Small intestine (tissue), 7 donors: ENCODE data around the gene CCT3. TPM values are rescaled to one million over a fixed set of nuclear protein-coding genes. Genes with fewer than 3 reads are reported as not detected.

Experiments used
- DNase-seq, 2 donors: peaks; one replicate each; pipeline versions ENCODE4 v3.0.0 to v3.0.0-alpha.2; 2013
- FAIRE-seq: peaks from 2 replicates; lab custom pipeline; 2012; peaks lifted over from hg19 to GRCh38; lab: Jason Lieb, UNC
- H3K27ac ChIP-seq, 3 donors: one replicate each; pipeline ENCODE4 v1.5.1; 2013; ENCODE audit warnings: low read length in 2 of 3, mild to moderate bottlenecking in 2 of 3, control low read depth in 1 of 3, inconsistent platforms in 1 of 3, low read depth in 1 of 3, moderate library complexity in 1 of 3
- H3K27me3 ChIP-seq, 3 donors: one replicate each; pipeline ENCODE4 v1.6.1; 2013; ENCODE audit warnings: low read length in 3 of 3, inconsistent platforms in 1 of 3; ENCODE audit not compliant: control insufficient read depth in 3 of 3, insufficient read depth in 3 of 3
- H3K36me3 ChIP-seq, 3 donors: one replicate each; pipeline ENCODE4 v1.6.1; 2013; ENCODE audit warnings: low read length in 3 of 3, inconsistent platforms in 1 of 3, low read depth in 1 of 3, mild to moderate bottlenecking in 1 of 3, moderate library complexity in 1 of 3; ENCODE audit not compliant: control insufficient read depth in 3 of 3, insufficient read depth in 2 of 3
- H3K4me1 ChIP-seq, 3 donors: one replicate each; pipeline ENCODE4 v1.6.1; 2013; ENCODE audit warnings: low read length in 2 of 3, inconsistent platforms in 1 of 3, low read depth in 1 of 3, mild to moderate bottlenecking in 1 of 3, moderate library complexity in 1 of 3; ENCODE audit not compliant: control insufficient read depth in 3 of 3, insufficient read depth in 2 of 3
- H3K4me3 ChIP-seq, 3 donors: one replicate each; pipeline ENCODE4 v1.5.1; 2013; ENCODE audit warnings: low read length in 3 of 3, control low read depth in 1 of 3, inconsistent platforms in 1 of 3, low read depth in 1 of 3, mild to moderate bottlenecking in 1 of 3, moderate library complexity in 1 of 3
- H3K9me3 ChIP-seq, 2 donors: one replicate each; pipeline ENCODE4 v1.6.1; 2013; ENCODE audit warnings: low read depth in 1 of 2, low read length in 1 of 2; ENCODE audit not compliant: control insufficient read depth in 2 of 2, insufficient read depth in 1 of 2
- WGBS, 3 donors: extraction: QIAGEN DNeasy Blood & Tissue Kit; methylation state at CpG; one replicate each; pipeline ENCODE4 v1.1.7; 2013; 5-methylcytosine and 5-hydroxymethylcytosine counted together
- polyA plus RNA-seq, 4 donors: library from polyadenylated mRNA; stranded (reverse) in 3 of 4; unstranded in 1 of 4; fragments of 200-250 nt in 3 of 4; fragments of 120-200 nt in 1 of 4; gene quantifications; one replicate each; pipeline versions ENCODE4 v1.2.1 to v1.2.3, GENCODE V29; 2013
- donor health status: healthy with polysubstance abuse.
- donor health status: control.
- donor health status: control.
- donor health status: Bipolar disorder and iron deficiency.
- donor health status: healthy.

Gene CCT3
- polyA plus RNA-seq, 4 donors, result 113 to 187 (median 155) TPM

GRCh38 chr1:156279837-156280236 lies 58.3 kb downstream of the CCT3 start:
- WGBS, 3 donors, result 88 to 95% (median 91%) methylated on average over 3 of the region's 3 CpGs
- DNase-seq (no peak), FAIRE-seq (no peak)
- Histone ChIP-seq H3K9me3 (no peaks in the 10 kb centered on the region), H3K27me3 (no peaks in the 10 kb centered on the region), H3K27ac (no peak overlapping the region), H3K4me3 (no peak overlapping the region), H3K4me1 (peaks cover 4 to 31% (median 5%) of the 10 kb centered on the region in 3 donors), H3K36me3 (peaks cover 12 to 40% (median 25%) of the 10 kb centered on the region in 3 donors)

- Histone ChIP-seq H3K4me3 (no peak overlapping the region), H3K9me3 (no peaks in the 10 kb centered on the region), H3K4me1 (peaks cover 4 to 13% (median 5%) of the 10 kb centered on the region in 3 donors), H3K27me3 (no peaks in the 10 kb centered on the region), H3K27ac (no peak overlapping the region), H3K36me3 (peaks cover 32 to 63% (median 38%) of the 10 kb centered on the region in 3 donors)
- DNase-seq (no peak), FAIRE-seq (no peak)
- 63 to 83% (median 79%) methylated on average over 6 of the region's 6 CpGs for WGBS, 3 donors
Observed at GRCh38 chr1:156276966-156277381, 61.1 kb downstream of the CCT3 start.

DNA sequence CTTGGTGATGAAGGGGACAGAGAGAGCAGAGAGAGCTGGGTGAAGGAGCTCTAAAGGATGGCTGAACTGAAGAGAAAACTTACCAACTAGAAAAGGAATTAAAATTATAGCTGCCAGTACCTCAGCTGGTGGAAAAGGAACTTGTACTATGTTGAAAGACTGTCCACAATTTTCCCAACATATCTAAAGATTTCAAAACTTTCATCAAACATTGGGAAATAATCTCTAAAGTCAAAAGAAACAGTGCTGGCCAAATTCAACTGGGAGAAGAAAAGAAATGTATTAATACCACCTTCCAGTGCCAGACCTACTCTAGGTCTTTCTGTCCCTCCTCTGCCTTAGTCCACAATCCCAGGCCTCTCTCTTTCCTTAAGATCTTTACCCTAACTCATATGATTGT lies 61.6 kb downstream of the CCT3 start:
- Histone ChIP-seq H3K4me3 (no peak overlapping the region), H3K9me3 (no peaks in the 10 kb centered on the region), H3K27me3 (no peaks in the 10 kb centered on the region), H3K36me3 (peaks cover 32 to 65% (median 40%) of the 10 kb centered on the region in 3 donors), H3K27ac (no peak overlapping the region), H3K4me1 (peaks cover 4 to 9% (median 5%) of the 10 kb centered on the region in 3 donors)
- DNase-seq, result no peak
- FAIRE-seq, result no peak

- no peaks in the 10 kb centered on the region for H3K9me3 ChIP-seq
- H3K4me3 ChIP-seq, result no peak overlapping the region
- DNase-seq (no peak), FAIRE-seq (no peak)
- no peaks in the 10 kb centered on the region for H3K27me3 ChIP-seq
- no peak overlapping the region for H3K27ac ChIP-seq
- H3K36me3 ChIP-seq, result peaks cover 40 to 81% (median 44%) of the 10 kb centered on the region in 3 donors
- H3K4me1 ChIP-seq, result no peaks in the 10 kb centered on the region
- 97% methylated on average over 3 of the region's 3 CpGs for WGBS, 3 donors
Observed at GRCh38 chr1:156270314-156270713, 67.8 kb downstream of the CCT3 start.

DNA sequence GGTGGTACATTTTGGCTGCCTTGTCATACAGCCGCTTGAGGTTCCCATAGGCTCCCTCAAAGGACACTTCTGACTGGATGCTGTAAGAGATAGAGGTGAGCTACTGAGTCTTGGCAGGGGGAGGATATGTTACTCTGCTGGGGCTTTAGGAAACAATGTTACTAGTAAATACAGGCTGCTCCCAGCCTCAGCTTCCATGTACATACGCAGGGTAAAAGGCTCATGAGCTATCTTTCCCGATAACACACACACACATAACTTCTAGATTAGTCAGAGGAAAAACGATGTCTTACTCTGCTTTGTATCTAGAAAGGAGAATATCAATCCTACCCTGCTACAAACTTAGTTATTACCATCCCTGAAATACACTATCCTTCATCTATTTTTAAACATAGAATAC lies 69.8 kb downstream of the CCT3 start:
- 83 to 94% (median 92%) methylated on average over 4 of the region's 4 CpGs for WGBS, 3 donors
- H3K36me3 ChIP-seq, result peaks cover 34 to 77% (median 37%) of the 10 kb centered on the region in 3 donors
- H3K27me3 ChIP-seq, result no peaks in the 10 kb centered on the region
- no peak overlapping the region for H3K4me3 ChIP-seq
- no peak for FAIRE-seq
- no peak for DNase-seq
- H3K27ac ChIP-seq, result no peak overlapping the region
- H3K9me3 ChIP-seq, result no peaks in the 10 kb centered on the region
- no peaks in the 10 kb centered on the region for H3K4me1 ChIP-seq

DNA sequence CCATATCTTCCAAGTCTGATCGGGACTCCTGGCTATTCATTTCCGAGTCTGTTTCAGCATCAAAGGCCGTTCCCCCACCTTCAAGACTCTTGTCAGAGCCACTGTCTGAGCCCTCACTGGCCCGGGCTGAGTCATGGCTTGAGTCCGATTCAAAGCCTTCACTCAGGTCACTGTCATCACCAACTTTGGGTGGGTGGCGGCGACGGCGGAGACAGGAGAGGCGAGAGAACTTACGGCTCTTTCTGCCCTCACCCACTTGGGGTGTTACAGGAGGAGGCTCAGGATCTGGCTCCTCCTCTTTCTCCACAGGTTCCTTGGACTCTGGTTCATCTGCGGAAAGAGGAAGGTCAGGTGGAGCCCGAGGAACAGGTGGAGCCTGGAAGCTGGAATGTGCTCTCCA lies 72.0 kb downstream of the CCT3 start:
- FAIRE-seq (no peak), DNase-seq (no peak)
- no peaks in the 10 kb centered on the region for H3K9me3 ChIP-seq
- H3K27ac ChIP-seq, result no peak overlapping the region
- peaks cover 29 to 80% (median 39%) of the 10 kb centered on the region in 3 donors for H3K36me3 ChIP-seq
- H3K4me1 ChIP-seq, result no peaks in the 10 kb centered on the region
- no peak overlapping the region for H3K4me3 ChIP-seq
- no peaks in the 10 kb centered on the region for H3K27me3 ChIP-seq
- WGBS, 3 donors, result 87 to 91% (median 90%) methylated on average over 11 to 13 of the region's 13 CpGs

DNA sequence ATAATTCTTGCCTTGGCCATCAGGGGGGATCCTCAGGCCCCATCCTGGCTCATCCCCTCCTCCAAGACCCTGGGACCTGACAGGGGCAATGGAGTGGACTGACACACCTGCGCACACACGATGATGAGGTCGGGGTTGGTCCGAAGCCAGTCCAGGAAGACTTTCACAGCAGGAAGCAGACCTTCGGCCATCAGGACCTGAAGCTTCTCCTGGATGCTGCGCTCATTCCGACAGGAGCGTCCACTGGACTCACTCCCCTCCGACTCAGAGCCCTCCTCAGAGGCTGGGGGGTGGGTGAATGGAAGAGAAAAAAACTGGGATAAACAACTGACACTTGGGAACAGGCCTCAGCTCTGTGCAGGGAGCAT lies 74.8 kb downstream of the CCT3 start:
- Histone ChIP-seq H3K36me3 (peaks cover 43 to 92% (median 55%) of the 10 kb centered on the region in 3 donors), H3K27ac (no peak overlapping the region), H3K27me3 (no peaks in the 10 kb centered on the region), H3K4me3 (no peak overlapping the region), H3K9me3 (no peaks in the 10 kb centered on the region), H3K4me1 (no peaks in the 10 kb centered on the region)
- FAIRE-seq, result no peak
- 84 to 94% (median 90%) methylated on average over 9 of the region's 9 CpGs for WGBS, 3 donors
- DNase-seq, result no peak

GRCh38 chr1:156262461-156263287 lies 75.4 kb downstream of the CCT3 start:
- FAIRE-seq (no peak), DNase-seq (no peak)
- Histone ChIP-seq H3K9me3 (no peaks in the 10 kb centered on the region), H3K4me3 (no peak overlapping the region), H3K27me3 (no peaks in the 10 kb centered on the region), H3K36me3 (peaks cover 39 to 92% (median 59%) of the 10 kb centered on the region in 3 donors), H3K27ac (no peak overlapping the region), H3K4me1 (no peaks in the 10 kb centered on the region)
- WGBS, 3 donors, result 84 to 86% (median 85%) methylated on average over 9 of the region's 9 CpGs
